Stimulated activated naive CD4-positive, alpha-beta T cell treated with Interleukin-2 at 50 U/mL for 16 hours (primary cell): ENCODE data around the gene FNBP1.
"Not testable (repeated sequence)": the region's sequence is repeated elsewhere in the genome, so short reads cannot be mapped to it uniquely, and the experiment has no call there.

Experiments
- DNase-seq: peaks from one replicate; lab custom pipeline; 2025; lab: John Stamatoyannopoulos, UW

The FNBP1 gene

GRCh38 chr9:129918296-129918950 lies 124.6 kb downstream of the FNBP1 start:
- no peak for DNase-seq

GRCh38 chr9:129916707-129917106 lies 126.3 kb downstream of the FNBP1 start:
- DNase-seq = no peak

DNA sequence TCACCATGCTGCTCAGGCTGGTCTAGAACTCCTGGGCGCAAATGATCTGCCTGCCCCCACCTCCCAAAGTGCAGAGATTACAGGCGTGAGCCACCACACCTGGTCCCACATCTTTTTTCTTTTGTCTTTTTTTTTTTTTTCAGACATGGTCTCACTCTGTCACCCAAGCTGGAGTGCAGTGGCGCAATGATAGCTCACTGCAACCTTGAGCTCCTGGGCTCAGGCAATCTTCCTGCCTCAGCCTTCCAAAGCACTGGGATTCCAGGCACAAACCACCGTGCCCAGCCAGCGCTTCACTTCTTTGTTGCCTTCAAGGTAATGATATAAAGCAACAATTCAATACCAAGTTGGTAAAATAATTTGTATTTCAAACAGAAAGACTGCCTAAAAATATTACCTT lies 128.9 kb downstream of the FNBP1 start:
- no peak for DNase-seq

- no peak for DNase-seq
These were observed 132.1 kb downstream of the FNBP1 start for GRCh38 chr9:129910628-129911567.

GRCh38 chr9:129909851-129910250 lies 133.1 kb downstream of the FNBP1 start:
- DNase-seq = no peak

DNA sequence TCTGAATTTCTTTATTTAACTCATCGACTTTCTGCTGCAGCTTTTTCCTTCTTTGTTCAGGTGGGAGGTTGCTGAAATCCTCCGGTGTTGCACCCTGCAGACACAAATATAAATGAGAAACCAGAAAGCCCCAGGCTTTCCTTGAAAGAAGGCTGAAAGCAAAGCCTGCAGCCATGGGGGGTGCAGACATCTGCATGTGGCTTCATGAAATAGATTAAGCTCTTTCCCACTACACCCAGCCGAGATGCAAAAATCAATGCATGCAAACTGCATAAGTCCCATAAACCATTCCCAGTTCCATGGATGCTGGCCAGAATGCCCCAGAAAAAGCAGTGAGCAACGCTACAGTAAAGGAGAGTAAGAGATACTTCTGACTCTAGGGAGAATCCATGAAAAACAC lies 134.1 kb downstream of the FNBP1 start:
- no peak for DNase-seq

GRCh38 chr9:129907201-129907600 lies 135.8 kb downstream of the FNBP1 start:
- DNase-seq = no peak

GRCh38 chr9:129906298-129906697 lies 136.7 kb downstream of the FNBP1 start:
- DNase-seq = no peak

GRCh38 chr9:129904734-129905133 lies 138.3 kb downstream of the FNBP1 start:
- DNase-seq = no peak

DNA sequence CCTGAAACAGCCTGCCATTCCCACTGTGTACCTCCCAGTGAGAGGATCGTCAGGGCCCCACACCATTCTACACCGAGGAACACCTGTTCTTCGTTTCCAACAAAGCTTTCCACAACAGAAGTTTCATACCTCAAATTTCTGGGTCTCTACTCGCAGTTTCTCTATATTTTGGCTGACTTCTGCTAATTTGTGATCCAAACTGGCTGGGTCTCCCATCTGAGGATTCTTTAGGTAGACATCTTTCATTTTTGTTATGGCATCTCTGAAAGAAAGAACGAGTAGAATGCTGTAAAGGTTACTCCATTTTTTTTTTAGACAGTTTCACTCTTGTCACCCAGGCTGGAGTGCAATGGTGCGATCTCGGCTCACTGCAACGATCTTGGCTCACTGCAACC lies 140.3 kb downstream of the FNBP1 start:
- no peak for DNase-seq

GRCh38 chr9:129901993-129902739 lies 140.8 kb downstream of the FNBP1 start:
- DNase-seq = no peak

DNA sequence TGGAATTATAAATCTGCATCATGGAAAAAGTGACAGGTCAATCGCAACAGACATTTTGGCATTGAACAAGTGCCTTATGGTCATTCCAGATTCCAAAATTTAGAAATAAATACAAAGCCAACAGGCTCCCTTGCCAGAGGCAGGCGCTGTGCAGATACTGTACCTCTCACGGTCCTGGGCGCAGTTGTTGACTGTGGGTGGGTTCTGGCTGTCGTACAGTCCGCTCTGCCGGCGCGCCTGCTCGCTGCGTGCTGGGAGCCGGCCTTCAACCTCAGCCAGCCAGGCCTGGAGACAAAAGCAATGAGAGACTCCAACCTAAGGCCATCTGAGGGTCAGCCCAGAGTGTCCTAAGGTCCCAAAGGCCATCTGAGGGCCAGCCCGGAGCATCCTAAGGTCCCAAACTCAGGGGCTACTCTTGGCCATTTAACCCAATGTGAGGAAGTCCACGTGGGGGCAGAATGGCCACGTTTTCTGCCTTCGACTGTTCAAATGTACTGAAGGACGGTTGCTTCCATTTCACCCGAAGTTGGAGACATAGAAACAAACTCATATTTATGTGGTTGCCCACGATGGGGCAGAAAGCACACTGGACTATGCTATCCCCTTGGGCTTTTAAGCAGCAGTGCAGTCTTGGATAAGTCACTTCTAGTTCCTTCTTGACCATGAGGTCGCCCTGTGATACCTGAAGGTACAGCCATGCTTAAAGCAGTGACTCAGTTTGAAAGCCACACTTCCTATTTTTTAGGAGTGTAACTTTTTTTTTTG lies 142.5 kb downstream of the FNBP1 start:
- no peak for DNase-seq

- DNase-seq = no peak
These were observed 143.4 kb downstream of the FNBP1 start for GRCh38 chr9:129899620-129900019.

- DNase-seq = no peak
These were observed 144.8 kb downstream of the FNBP1 start for GRCh38 chr9:129898185-129898584.

DNA sequence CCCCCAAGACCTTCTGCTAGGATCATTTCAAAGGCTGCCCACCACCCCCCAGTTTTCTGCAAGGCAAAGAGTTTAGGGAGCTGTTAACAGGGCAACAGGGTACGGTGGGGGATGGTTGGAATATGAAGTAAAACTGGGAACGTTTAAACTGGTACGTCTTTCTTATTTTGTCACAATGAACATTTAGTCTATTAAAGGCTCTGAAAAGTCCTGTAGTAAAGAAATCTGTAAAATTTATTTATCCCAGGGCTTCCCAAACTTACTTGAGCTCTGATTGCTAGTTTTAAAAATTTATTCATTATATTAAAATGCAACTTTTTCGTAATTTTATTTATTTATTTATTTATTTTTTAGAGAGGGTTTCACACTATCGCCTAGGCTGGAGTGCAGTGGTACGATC lies 145.7 kb downstream of the FNBP1 start:
- DNase-seq = no peak

- DNase-seq = peak; percentile 15
These were observed 147.4 kb downstream of the FNBP1 start for GRCh38 chr9:129895376-129896268.

GRCh38 chr9:129894120-129894823 lies 148.7 kb downstream of the FNBP1 start:
- DNase-seq = no peak

GRCh38 chr9:129891569-129891968 lies 151.4 kb downstream of the FNBP1 start:
- DNase-seq = no peak

DNA sequence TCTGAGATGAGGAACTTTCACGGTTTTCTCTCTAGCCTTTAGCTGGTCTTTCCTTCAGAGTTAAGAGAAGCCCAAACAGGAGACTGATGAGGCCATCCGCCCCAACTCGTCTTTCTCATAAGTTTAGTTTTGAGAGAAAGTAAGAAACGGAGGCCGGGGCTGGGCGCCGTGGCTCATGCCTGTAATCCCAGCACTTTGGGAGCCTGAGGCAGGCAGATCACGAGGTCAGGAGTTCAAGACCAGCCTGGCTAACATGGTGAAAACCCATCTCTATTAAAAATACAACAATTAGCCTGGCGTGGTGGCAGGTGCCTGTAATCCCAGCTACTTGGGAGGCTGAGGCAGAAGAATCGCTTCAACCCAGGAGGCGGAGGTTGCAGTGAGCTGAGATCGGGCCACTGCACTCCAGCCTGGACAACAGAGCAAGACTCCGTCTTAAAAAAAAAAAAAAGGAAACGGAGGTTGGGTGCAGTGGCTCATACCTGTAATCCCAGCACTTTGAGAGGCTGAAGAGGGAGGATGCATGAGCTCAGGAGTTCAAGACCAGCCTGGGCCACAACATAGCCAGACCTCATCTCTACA lies 152.2 kb downstream of the FNBP1 start:
- not testable (repeated sequence) for DNase-seq
